OCI-LY3 (cell line): ENCODE measurements around the gene ACBD3.

ENCODE experiments used
- CTCF ChIP-seq: fragments of 200-600, 300-600 bp; sonication (generic); IDR thresholded peaks from 2 replicates; pipeline ENCODE4 v1.5.1; 2014; ENCODE audit warnings: antibody characterized with exemption, low read length, low read depth
- EZH2phosphoT487 ChIP-seq: fragments of 200-600 bp; shearing (Covaris generic); IDR thresholded peaks from 2 replicates; pipeline ENCODE4 v1.6.1; 2018; ENCODE audit warnings: antibody characterized with exemption, mixed run types, low read depth

GRCh38 chr1:226223786-226224244, 37.3 kb upstream of the ACBD3 start:
- TF ChIP-seq CTCF (peak; percentile 32; the same call in 1 of the 2 replicates), EZH2phosphoT487 (no peak)
